Measurements from ENCODE around the gene COL8A1.

- TF ChIP-seq POLR2A (IDR thresholded peaks at IDR 0.05; ENCODE audit: low read length) (no peak), GATA1 (IDR thresholded peaks at IDR 0.05; ENCODE audit: low read depth, low read length) (no peak)
Measured at GRCh38 chr3:99699841-99700240, 61.4 kb downstream of the COL8A1 start.
